ENCODE measurements around the gene RFX4. TPM values are rescaled to one million over a fixed set of nuclear protein-coding genes. Genes with fewer than 3 reads are reported as not detected.
A peak's percentile ranks its signal among the peaks of the same experiment; 100 is the strongest.

Gene RFX4
- total RNA-seq, 1 experiment from 2014 or later, result 0.40 TPM

GRCh38 chr12:106758349-106759110 is 175.7 kb downstream of the RFX4 start:
- Histone ChIP-seq H3K9me3 (replicated peaks) (no peaks in the 10 kb centered on the region), H3K36me3 (no peaks in the 10 kb centered on the region), H3K4me1 (no peaks in the 10 kb centered on the region; the same call in 1 of the 2 replicates), H3K4me3 (no peak overlapping the region), H3K27ac (no peak overlapping the region), H3K27me3 (no peaks in the 10 kb centered on the region)
- DNase-seq, result no peak

DNA sequence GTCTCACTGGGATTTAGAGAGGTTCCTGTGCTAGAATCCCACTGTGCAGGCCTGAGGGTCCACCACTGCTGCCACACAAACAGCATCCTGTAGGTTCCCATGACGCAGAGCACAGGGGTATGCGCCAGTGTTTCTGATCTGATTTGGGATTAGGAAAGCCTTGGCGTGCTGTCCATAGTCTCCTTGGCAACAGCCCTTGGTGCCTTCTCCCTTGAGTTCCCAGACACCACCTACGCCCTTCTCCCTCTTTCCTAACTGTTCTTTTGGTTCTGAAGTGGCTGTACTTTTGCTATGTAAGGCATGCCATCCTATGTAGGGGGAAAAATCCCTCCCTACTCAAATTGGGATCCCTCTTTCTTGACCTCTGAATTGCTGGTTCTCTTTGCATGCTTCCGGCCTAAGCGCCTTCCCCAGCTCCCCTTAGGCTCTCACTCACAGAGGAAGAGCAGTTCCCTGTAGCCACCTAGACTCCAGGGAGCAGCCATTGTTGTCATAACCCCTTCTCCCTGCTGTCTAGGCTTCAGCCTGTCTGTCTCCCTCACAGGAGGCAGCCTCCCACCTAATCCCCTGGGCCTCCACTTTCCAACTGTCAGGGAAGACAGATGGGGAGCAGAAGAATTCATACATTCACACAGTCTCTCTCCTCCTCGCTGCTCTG is 176.9 kb downstream of the RFX4 start:
- Histone ChIP-seq H3K9me3 (replicated peaks) (no peaks in the 10 kb centered on the region), H3K4me3 (no peak overlapping the region), H3K36me3 (no peaks in the 10 kb centered on the region), H3K4me1 (no peaks in the 10 kb centered on the region; the same call in 1 of the 2 replicates), H3K27ac (no peak overlapping the region), H3K27me3 (no peaks in the 10 kb centered on the region)
- DNase-seq, result no peak

GRCh38 chr12:106760184-106760531 is 177.4 kb downstream of the RFX4 start:
- Histone ChIP-seq H3K9me3 (replicated peaks) (no peaks in the 10 kb centered on the region), H3K4me1 (no peaks in the 10 kb centered on the region; the same call in 1 of the 2 replicates), H3K4me3 (no peak overlapping the region), H3K27me3 (no peaks in the 10 kb centered on the region), H3K36me3 (no peaks in the 10 kb centered on the region), H3K27ac (no peak overlapping the region)
- DNase-seq, result peak in 1 of 2 experiments; percentile 18

GRCh38 chr12:106764220-106764619 is 181.4 kb downstream of the RFX4 start:
- Histone ChIP-seq H3K36me3 (no peaks in the 10 kb centered on the region), H3K4me3 (no peak overlapping the region), H3K27ac (no peak overlapping the region), H3K9me3 (replicated peaks) (no peaks in the 10 kb centered on the region), H3K4me1 (no peaks in the 10 kb centered on the region; the same call in 1 of the 2 replicates), H3K27me3 (no peaks in the 10 kb centered on the region)
- no peak for DNase-seq

GRCh38 chr12:106764738-106765137 is 181.9 kb downstream of the RFX4 start:
- no peaks in the 10 kb centered on the region for H3K27me3 ChIP-seq
- H3K4me1 ChIP-seq, result no peaks in the 10 kb centered on the region; the same call in 1 of the 2 replicates
- no peak overlapping the region for H3K4me3 ChIP-seq
- DNase-seq, result no peak
- no peaks in the 10 kb centered on the region for H3K36me3 ChIP-seq
- no peak overlapping the region for H3K27ac ChIP-seq
- H3K9me3 ChIP-seq (replicated peaks), result no peaks in the 10 kb centered on the region

GRCh38 chr12:106766393-106766826 is 183.6 kb downstream of the RFX4 start:
- Histone ChIP-seq H3K27me3 (no peaks in the 10 kb centered on the region), H3K4me3 (no peak overlapping the region), H3K27ac (no peak overlapping the region), H3K9me3 (replicated peaks) (no peaks in the 10 kb centered on the region), H3K4me1 (no peaks in the 10 kb centered on the region), H3K36me3 (no peaks in the 10 kb centered on the region)
- DNase-seq, result peak in 1 of 2 experiments; percentile 32

GRCh38 chr12:106767206-106767605 is 184.4 kb downstream of the RFX4 start:
- Histone ChIP-seq H3K27ac (no peak overlapping the region), H3K4me3 (no peak overlapping the region), H3K36me3 (no peaks in the 10 kb centered on the region), H3K27me3 (no peaks in the 10 kb centered on the region), H3K4me1 (no peaks in the 10 kb centered on the region), H3K9me3 (replicated peaks) (no peaks in the 10 kb centered on the region)
- no peak for DNase-seq

DNA sequence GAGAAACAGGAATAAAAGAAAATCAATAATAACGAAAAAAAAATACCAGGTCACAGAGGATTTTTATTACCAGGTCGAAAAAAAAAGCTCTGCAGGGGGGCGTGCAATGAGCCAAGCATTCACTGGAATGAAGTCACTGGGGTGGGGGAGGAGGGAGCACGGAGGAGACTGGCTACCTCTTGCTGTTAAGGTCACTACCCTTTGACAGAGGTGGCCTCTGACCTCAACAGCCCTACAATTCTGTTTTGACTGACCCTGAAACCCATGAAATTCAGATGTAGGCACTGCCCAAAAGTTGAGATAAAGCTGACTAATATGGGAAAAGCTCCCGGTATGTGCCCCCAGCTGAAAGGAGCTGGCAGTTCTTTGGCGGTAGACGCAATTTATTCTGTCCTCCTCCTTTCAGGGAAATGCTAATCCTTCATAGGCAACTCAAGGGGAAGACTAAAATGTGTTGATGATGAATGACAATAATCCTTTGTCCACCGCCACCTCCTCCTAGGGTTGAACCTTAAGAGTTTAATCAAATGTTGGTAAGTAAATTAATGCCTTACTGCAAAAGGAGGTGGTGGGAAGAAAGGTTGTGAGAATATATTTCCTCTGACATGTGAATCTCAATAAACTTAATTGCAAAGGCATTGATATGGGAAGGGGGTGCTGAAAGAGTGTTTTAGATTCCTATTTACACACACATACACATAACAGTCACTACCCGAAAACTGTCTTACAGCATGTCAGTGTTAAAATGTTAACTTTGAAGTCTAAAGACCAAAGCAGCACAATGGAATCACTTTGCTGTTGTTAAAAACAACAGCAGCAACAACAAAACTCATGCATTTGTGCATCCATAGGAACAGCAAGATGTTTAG is 185.4 kb downstream of the RFX4 start:
- no peaks in the 10 kb centered on the region for H3K36me3 ChIP-seq
- no peak overlapping the region for H3K27ac ChIP-seq
- DNase-seq, result no peak
- no peaks in the 10 kb centered on the region for H3K4me1 ChIP-seq
- H3K9me3 ChIP-seq (replicated peaks), result no peaks in the 10 kb centered on the region
- no peak overlapping the region for H3K4me3 ChIP-seq
- no peaks in the 10 kb centered on the region for H3K27me3 ChIP-seq

DNA sequence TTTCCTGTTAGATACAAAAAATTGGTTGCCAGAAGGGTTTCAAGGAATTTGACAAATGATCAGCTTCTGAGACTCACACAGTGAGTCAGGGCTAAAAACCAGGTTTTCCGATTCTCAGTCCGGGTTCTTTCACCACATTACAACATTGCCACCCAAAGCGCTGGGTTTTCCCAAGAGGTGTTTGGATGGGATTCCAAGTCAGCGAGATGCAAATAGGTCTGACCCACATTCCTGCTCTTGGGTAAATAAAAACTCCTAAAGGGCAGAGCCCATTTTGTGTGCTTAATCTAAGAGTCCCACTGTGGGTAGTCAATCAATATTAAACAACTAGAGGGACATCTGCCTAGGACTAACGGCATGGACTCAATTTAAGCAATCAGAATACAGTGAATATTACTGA is 186.3 kb downstream of the RFX4 start:
- no peak overlapping the region for H3K4me3 ChIP-seq
- no peaks in the 10 kb centered on the region for H3K9me3 ChIP-seq (replicated peaks)
- H3K27me3 ChIP-seq, result no peaks in the 10 kb centered on the region
- H3K4me1 ChIP-seq, result no peaks in the 10 kb centered on the region
- H3K27ac ChIP-seq, result no peak overlapping the region
- H3K36me3 ChIP-seq, result no peaks in the 10 kb centered on the region
- DNase-seq, result no peak

DNA sequence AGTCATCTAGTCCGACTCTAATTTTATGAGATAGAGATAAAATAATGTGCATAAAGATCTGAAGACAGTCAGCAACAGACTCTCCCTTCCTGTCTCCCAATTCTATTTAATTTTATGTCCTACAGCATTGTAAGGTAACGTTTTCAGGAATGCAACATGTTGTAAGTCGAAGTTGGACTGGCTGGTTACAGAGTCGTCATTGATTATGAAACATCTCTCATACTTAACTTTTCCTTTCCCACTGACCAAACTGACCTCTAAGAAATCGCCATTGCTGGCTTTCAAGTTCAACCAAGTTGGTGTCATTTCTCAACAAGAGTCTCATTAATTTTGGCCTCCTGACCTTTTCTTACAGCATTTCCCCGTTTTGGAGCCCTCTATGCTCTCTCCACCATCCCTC is 186.7 kb downstream of the RFX4 start:
- DNase-seq, result no peak
- Histone ChIP-seq H3K27ac (no peak overlapping the region), H3K4me1 (no peaks in the 10 kb centered on the region), H3K9me3 (replicated peaks) (no peaks in the 10 kb centered on the region), H3K27me3 (no peaks in the 10 kb centered on the region), H3K4me3 (no peak overlapping the region), H3K36me3 (no peaks in the 10 kb centered on the region)

DNA sequence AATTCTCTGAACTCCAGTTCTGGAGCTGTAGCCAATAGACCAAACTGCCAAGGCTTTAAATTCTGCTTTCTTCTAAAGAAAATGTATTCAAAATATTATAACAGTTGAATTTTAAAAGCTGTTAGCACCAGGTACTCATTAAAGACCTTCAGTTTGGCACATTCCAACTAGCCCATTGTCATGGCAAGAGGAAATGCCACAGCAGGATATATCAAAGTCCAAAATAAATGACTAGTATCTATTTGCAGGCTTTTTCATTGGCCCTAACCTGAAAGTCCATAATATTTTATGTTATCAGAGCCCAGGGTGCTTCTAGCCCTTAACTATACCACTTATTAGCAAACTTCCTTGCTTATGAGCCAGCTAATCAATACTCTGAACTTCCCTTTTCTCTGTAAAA is 188.6 kb downstream of the RFX4 start:
- Histone ChIP-seq H3K27ac (no peak overlapping the region), H3K4me3 (no peak overlapping the region), H3K27me3 (no peaks in the 10 kb centered on the region), H3K36me3 (no peaks in the 10 kb centered on the region), H3K9me3 (replicated peaks) (no peaks in the 10 kb centered on the region), H3K4me1 (no peaks in the 10 kb centered on the region)
- no peak for DNase-seq

GRCh38 chr12:106773286-106774004 is 190.6 kb downstream of the RFX4 start:
- DNase-seq, result no peak
- no peaks in the 10 kb centered on the region for H3K36me3 ChIP-seq
- H3K27me3 ChIP-seq, result no peaks in the 10 kb centered on the region
- H3K4me3 ChIP-seq, result peak overlapping the region; percentile 64
- no peaks in the 10 kb centered on the region for H3K4me1 ChIP-seq
- peak overlapping the region; percentile 91 for H3K27ac ChIP-seq
- H3K9me3 ChIP-seq (replicated peaks), result no peaks in the 10 kb centered on the region

DNA sequence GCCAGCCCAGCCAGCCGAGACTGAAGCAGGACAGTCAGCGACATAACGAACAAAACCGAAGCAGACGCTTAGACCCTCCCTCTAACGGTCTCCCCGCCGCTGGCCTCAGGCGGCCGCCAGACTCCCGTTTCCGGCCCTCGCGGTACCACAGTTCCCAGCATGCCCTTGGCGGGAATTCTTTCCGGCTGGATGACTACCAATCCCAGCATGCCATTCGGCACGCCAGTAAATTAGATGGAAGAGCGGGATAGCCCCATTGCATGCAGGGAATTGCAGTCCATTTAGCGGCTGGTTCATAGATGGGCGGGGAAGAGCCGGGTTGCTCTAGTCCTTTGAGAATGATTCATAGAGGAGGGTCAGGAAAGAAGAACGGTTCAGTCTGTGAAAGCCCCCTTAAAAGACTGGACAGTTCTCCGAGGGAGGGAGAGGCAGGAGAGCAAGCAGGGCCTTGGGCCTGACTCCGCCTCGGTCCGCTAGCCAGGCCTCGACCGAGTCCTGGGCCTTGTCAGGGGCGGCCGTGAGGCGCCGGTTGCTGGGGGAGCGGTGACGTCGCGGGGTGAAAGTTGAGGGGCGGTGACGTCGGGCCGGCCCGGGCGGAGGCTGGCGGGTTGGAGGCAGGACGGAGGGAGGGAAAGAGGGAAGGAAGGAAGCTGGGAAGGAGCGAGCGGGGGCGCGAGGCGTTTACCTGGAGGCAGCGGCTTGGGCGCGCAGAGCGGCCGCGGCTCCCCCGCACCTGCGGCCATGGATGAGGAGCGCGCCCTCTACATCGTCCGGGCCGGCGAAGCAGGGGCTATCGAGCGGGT is 191.4 kb downstream of the RFX4 start, which contains the start of gene RIC8B:
Gene RIC8B (plus strand): TSS at position 678 of the 803 bp plus-strand sequence. CDS start 64 bp downstream, at position 742.
- Histone ChIP-seq H3K27ac (peak within 1 kb of the TSS; percentile 91), H3K36me3 (no peaks in the 10 kb centered on the region), H3K4me3 (peak within 1 kb of the TSS; percentile 64), H3K9me3 (replicated peaks) (no peaks in the 10 kb centered on the region), H3K4me1 (no peaks in the 10 kb centered on the region), H3K27me3 (no peaks in the 10 kb centered on the region)
- DNase-seq, result peak; percentile 97 to 98

Measured in SJCRH30 (cell line).